ENCODE measurements around the gene PSMB8. TPM values are rescaled to one million over a fixed set of nuclear protein-coding genes. Genes with fewer than 3 reads are reported as not detected.

PSMB8 gene
- total RNA-seq, 1 donor from 2014 or later = 75.1 TPM

GRCh38 chr6:32803416-32803815 lies 40.4 kb downstream of the PSMB8 start:
- no peak overlapping the region for H3K4me3 ChIP-seq (ENCODE audit: low read depth, low read length)
- no peak for TF ChIP-seq CTCF (conservative IDR thresholded peaks at IDR 0.05; ENCODE audit: low read depth, low read length)
- no peak for DNase-seq (ENCODE audit: low read depth)

- no peak overlapping the region for H3K4me3 ChIP-seq (ENCODE audit: low read depth, low read length)
- TF ChIP-seq CTCF (conservative IDR thresholded peaks at IDR 0.05; ENCODE audit: low read depth, low read length) = no peak
- no peak for DNase-seq (ENCODE audit: low read depth)
Observed at GRCh38 chr6:32799740-32800139, 44.1 kb downstream of the PSMB8 start.

DNA sequence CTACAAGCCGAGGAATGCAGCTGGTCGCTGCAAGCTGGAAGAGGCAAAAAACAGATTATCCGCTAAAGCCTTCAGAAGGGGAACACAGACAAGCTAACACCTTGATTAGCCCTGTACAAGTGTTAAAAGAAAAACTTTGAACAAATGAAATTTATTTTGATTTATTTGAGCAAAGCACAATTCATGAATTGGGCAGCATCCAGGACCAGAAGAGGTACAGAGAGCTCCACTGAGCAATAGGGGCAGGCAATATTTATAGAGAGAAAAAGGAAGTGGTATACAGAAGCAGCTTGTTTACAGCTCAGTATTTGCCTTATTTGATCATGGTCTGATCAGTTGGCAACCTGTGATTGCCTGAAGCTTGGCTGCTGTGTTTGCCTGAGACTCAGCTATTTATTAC lies 44.7 kb downstream of the PSMB8 start:
- TF ChIP-seq CTCF (conservative IDR thresholded peaks at IDR 0.05; ENCODE audit: low read depth, low read length) = no peak
- no peak overlapping the region for H3K4me3 ChIP-seq (ENCODE audit: low read depth, low read length)
- no peak for DNase-seq (ENCODE audit: low read depth)

DNA sequence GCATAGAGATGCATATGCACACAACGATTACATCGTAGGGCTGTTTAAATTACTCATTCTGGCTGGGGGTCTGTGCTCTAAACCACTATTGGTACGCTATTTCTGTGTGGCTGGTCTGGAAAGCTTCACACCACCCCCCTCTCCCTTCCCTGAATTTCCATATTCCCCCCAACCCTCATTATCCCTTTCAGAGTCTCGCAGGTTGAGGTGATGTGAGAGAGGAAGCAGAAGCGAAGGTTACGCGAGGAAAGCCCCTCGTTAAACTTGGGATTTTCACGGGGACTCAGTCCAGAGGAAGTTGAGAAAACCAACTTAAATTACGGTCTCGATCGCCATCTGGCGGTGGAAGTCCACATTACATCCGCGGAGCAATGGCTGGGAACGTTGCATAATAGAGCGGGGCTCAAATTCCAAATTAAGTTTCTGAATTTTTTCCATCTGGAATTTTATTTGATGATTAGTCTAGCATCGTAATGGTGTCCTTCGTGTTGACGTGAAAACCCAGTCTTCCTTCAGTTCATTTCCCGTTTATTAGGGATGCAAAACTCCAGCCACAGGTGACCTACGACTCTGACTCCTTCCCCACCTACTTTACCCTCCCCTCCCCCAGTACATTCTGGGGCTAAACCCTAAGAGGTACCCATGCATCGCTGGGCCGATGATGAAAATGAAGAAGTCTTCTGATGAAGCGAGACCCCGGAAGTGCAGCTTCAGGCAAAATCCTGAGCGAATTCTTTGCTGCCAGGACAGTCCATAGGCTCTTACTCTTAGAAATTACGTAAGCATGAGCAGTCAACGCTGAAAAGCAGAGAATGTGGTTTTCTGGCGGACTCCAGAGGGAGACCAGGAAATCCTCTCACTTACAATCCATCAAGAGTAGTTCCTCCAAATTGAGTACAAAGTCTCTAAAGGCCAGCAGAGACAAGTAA lies 46.7 kb downstream of the PSMB8 start:
- no peak for DNase-seq (ENCODE audit: low read depth)
- H3K4me3 ChIP-seq (ENCODE audit: low read depth, low read length) = peak overlapping the region; percentile 39
- peak; percentile 76 for TF ChIP-seq CTCF (conservative IDR thresholded peaks at IDR 0.05; ENCODE audit: low read depth, low read length)

GRCh38 chr6:32794510-32794909 lies 49.3 kb downstream of the PSMB8 start:
- no peak for TF ChIP-seq CTCF (conservative IDR thresholded peaks at IDR 0.05; ENCODE audit: low read depth, low read length)

GRCh38 chr6:32792901-32793435 lies 50.9 kb downstream of the PSMB8 start:
- H3K4me3 ChIP-seq (ENCODE audit: low read depth, low read length) = no peak overlapping the region
- no peak for DNase-seq (ENCODE audit: low read depth)
- no peak for TF ChIP-seq CTCF (conservative IDR thresholded peaks at IDR 0.05; ENCODE audit: low read depth, low read length)

More at GRCh38 chr6:32794510-32794909, 49.3 kb downstream of the PSMB8 start:
- no peak overlapping the region for H3K4me3 ChIP-seq (ENCODE audit: low read depth, low read length)
- no peak for DNase-seq (ENCODE audit: low read depth)

Other genes starting within 250 kb of the PSMB8 start
- gene HLA-DQA1, start 206.6 kb downstream of the PSMB8 start, total RNA-seq = not detected in 2 replicates
- 0.51 and 0.58 TPM in 2 replicates for gene HLA-DQB1, start 177.4 kb downstream of the PSMB8 start, total RNA-seq
- gene HLA-DQA2, start 102.7 kb downstream of the PSMB8 start, total RNA-seq = not detected in 2 replicates
- not detected in 2 replicates for gene HLA-DQB2, start 80.5 kb downstream of the PSMB8 start, total RNA-seq
- gene HLA-DOB, start 27.0 kb downstream of the PSMB8 start, total RNA-seq = 0.58 TPM in 1 of 2 replicates, not detected in the other
- 23.6 and 29.4 TPM in 2 replicates for gene TAP2, start 5.3 kb downstream of the PSMB8 start, total RNA-seq
- gene TAP1, start 9.7 kb upstream of the PSMB8 start, total RNA-seq = 50.7 and 54.5 TPM in 2 replicates
- gene PSMB9, start 10.1 kb upstream of the PSMB8 start, total RNA-seq = 20.5 and 24.3 TPM in 2 replicates
- gene HLA-DMB, start 97.0 kb upstream of the PSMB8 start, total RNA-seq = 3.5 and 4.2 TPM in 2 replicates
- gene HLA-DMA, start 109.0 kb upstream of the PSMB8 start, total RNA-seq = 0.65 and 2.0 TPM in 2 replicates
- gene BRD2, start 124.5 kb upstream of the PSMB8 start, total RNA-seq = 128 and 140 TPM in 2 replicates
- gene HLA-DOA, start 165.5 kb upstream of the PSMB8 start, total RNA-seq = 1.6 TPM in 1 of 2 replicates, not detected in the other
- 6.8 and 7.1 TPM in 2 replicates for gene HLA-DPA1, start 229.6 kb upstream of the PSMB8 start, total RNA-seq
- gene HLA-DPB1, start 231.9 kb upstream of the PSMB8 start, total RNA-seq = 49.4 and 52.3 TPM in 2 replicates

Data from epithelial cell of proximal tubule (primary cell).